PC-3 (cell line): ENCODE measurements around the gene CANX. TPM values are rescaled to one million over a fixed set of nuclear protein-coding genes. Genes with fewer than 3 reads are reported as not detected.
A peak's percentile ranks its signal among the peaks of the same experiment; 100 is the strongest.
"Not testable (repeated sequence)": the region's sequence is repeated elsewhere in the genome, so short reads cannot be mapped to it uniquely, and the experiment has no call there.

Experiments used
- ATAC-seq: fragments of 200-7000 bp; cut with Tn5 transposase; 2 replicates; pipeline ENCODE4 v1.9.1; 2020; ENCODE audit warnings: mild to moderate bottlenecking, moderate library complexity
- BruUV-seq: library from RNA; stranded (reverse); fragments of 400-500 nt; replicated peaks from 2 replicates; lab custom pipeline; 2021; lab: Mats Ljungman, UMichigan
- CTCF ChIA-PET: fragments of 300-600 bp; sonication (Branson Sonifier 250); formaldehyde crosslinking; loops from one replicate; lab custom pipeline; 2022; ENCODE audit warnings: antibody characterized with exemption; lab: Charles Lee
- POLR2A ChIA-PET: fragments of 300-600 bp; sonication (Branson Sonifier 250); formaldehyde crosslinking; loops from one replicate; lab custom pipeline; 2022; ENCODE audit warnings: antibody characterized with exemption; ENCODE audit not compliant: unreplicated experiment; lab: Charles Lee
- DNase-seq: peaks from one replicate; pipeline ENCODE4 v3.0.0-alpha.2; 2015
- H2AFZ ChIP-seq: fragments of 300-600 bp; sonication (generic); 2 replicates; pipeline ENCODE4 v1.6.0; 2016; ENCODE audit warnings: antibody characterized with exemption, low read length
- H3F3A ChIP-seq: fragments of 300-600 bp; sonication (generic); one replicate; pipeline ENCODE4 v1.6.0; 2017; ENCODE audit warnings: antibody characterized with exemption, low read length, control low read depth, mild to moderate bottlenecking; ENCODE audit not compliant: unreplicated experiment
- H3K27ac ChIP-seq: fragments of 300-600 bp; sonication (generic); 2 replicates; pipeline ENCODE4 v1.5.1; 2016; ENCODE audit warnings: mild to moderate bottlenecking, low read length
- H3K27me3 ChIP-seq: fragments of 300-600 bp; sonication (generic); 2 replicates; pipeline ENCODE4 v1.6.1; 2016; ENCODE audit warnings: low read length, mixed read lengths
- H3K36me3 ChIP-seq: fragments of 300-600 bp; sonication (generic); 2 replicates; pipeline ENCODE4 v1.6.1; 2016; ENCODE audit warnings: low read depth, mixed run types, low read length, mixed read lengths
- H3K4me1 ChIP-seq: fragments of 300-600 bp; sonication (generic); 2 replicates; pipeline ENCODE4 v1.5.1; 2016; ENCODE audit warnings: low read length; ENCODE audit not compliant: insufficient read depth
- H3K4me2 ChIP-seq: fragments of 300-600 bp; sonication (generic); 2 replicates; pipeline ENCODE4 v1.6.0; 2016; ENCODE audit warnings: low read length
- H3K4me3 ChIP-seq: fragments of 300-600 bp; sonication (generic); 2 replicates; pipeline ENCODE4 v1.5.1; 2016; ENCODE audit warnings: mild to moderate bottlenecking, low read length, mixed read lengths
- H3K79me2 ChIP-seq: fragments of 300-600 bp; sonication (generic); 2 replicates; pipeline ENCODE4 v1.6.1; 2017; ENCODE audit warnings: low read length, mixed read lengths
- H3K9ac ChIP-seq: fragments of 300-600 bp; sonication (generic); 2 replicates; pipeline ENCODE4 v1.6.0; 2016; ENCODE audit warnings: mild to moderate bottlenecking, low read length
- H3K9me2 ChIP-seq: fragments of 300-600 bp; sonication (generic); replicated peaks from 2 replicates; pipeline ENCODE4 v1.6.1; 2016; ENCODE audit warnings: mixed run types, low read length, mixed read lengths
- H3K9me3 ChIP-seq: fragments of 300-600 bp; sonication (generic); 2 replicates; pipeline ENCODE4 v1.6.1; 2016; ENCODE audit warnings: low read length, mixed read lengths
- H4K20me1 ChIP-seq: fragments of 300-600 bp; sonication (generic); 2 replicates; pipeline ENCODE4 v1.6.1; 2016; ENCODE audit warnings: low read length, mixed read lengths
- EZH2 ChIP-seq: fragments of 300-600 bp; sonication (generic); IDR thresholded peaks from one replicate; pipeline ENCODE4 v1.6.1; 2017; ENCODE audit warnings: antibody characterized with exemption, mild to moderate bottlenecking, low read length; ENCODE audit not compliant: unreplicated experiment
- EZH2phosphoT487 ChIP-seq: fragments of 300-600 bp; sonication (generic); IDR thresholded peaks from 2 replicates; pipeline ENCODE4 v1.6.1; 2018; ENCODE audit warnings: mild to moderate bottlenecking, antibody characterized with exemption, low read length, borderline replicate concordance
- intact Hi-C: fragments of 100-400 bp; cut with micrococcal nuclease; formaldehyde crosslinking; loops from 2 replicates; pipeline ENCODE4 v1.9.0; 2023
- total RNA-seq: library from RNA; depleted of rRNA; stranded (reverse); fragments of >200 nt; gene quantifications from 2 replicates; pipeline ENCODE4 v1.2.3, GENCODE V29; 2014
- TF ChIP-seq, protein P1 (sequence below): fragments of 300-600 bp; sonication (generic); conservative IDR thresholded peaks from 2 replicates; pipeline ENCODE4 v1.5.1; 2017; ENCODE audit warnings: antibody characterized with exemption, low read depth, mild to moderate bottlenecking, low read length

CANX gene
- total RNA-seq, 1 experiment from 2014 or later, result 293 TPM

DNA sequence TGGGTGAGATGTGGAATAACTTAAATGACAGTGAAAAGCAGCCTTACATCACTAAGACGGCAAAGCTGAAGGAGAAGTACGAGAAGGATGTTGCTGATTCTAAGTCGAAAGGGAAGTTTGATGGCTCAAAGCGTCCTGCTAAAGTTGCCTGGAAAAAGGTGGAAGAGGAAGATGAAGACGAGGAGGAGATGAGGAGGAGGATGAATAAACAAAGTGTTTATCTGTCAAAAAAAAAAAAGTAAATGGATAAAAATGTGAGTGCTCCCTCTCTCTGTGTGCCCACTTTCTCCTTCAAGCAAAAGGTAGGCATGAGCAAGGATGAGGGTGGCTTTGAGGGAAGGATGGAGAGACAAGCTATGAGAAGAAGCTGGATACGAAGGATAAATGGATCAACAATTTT is 4.2 kb upstream of the CANX start:
- H3K79me2 ChIP-seq, result peaks cover 19% of the 10 kb centered on the region
- DNase-seq (no peak), ATAC-seq (no peak)
- no peaks in the 10 kb centered on the region for H3K9me2 ChIP-seq
- no peak overlapping the region for H3K4me2 ChIP-seq
- H3K27me3 ChIP-seq, result no peaks in the 10 kb centered on the region
- POLR2A ChIA-PET, result no interaction called here
- H3K4me3 ChIP-seq, result no peak overlapping the region
- no peak overlapping the region for H3K9ac ChIP-seq
- CTCF ChIA-PET, result no interaction called here
- H3K27ac ChIP-seq, result no peak overlapping the region
- 0 out of 2 replicates have a peak, but pooled peaks cover 3% of the 10 kb centered on the region for H3K4me1 ChIP-seq
- no peaks in the 10 kb centered on the region for H3K36me3 ChIP-seq
- no peaks in the 10 kb centered on the region for H3K9me3 ChIP-seq
- intact Hi-C loops, result no loop called here
- peaks cover 3% of the 10 kb centered on the region for H4K20me1 ChIP-seq
- H2AFZ ChIP-seq, result no peak overlapping the region
- no peak for TF ChIP-seq EZH2phosphoT487
- TF ChIP-seq, protein P1, sequence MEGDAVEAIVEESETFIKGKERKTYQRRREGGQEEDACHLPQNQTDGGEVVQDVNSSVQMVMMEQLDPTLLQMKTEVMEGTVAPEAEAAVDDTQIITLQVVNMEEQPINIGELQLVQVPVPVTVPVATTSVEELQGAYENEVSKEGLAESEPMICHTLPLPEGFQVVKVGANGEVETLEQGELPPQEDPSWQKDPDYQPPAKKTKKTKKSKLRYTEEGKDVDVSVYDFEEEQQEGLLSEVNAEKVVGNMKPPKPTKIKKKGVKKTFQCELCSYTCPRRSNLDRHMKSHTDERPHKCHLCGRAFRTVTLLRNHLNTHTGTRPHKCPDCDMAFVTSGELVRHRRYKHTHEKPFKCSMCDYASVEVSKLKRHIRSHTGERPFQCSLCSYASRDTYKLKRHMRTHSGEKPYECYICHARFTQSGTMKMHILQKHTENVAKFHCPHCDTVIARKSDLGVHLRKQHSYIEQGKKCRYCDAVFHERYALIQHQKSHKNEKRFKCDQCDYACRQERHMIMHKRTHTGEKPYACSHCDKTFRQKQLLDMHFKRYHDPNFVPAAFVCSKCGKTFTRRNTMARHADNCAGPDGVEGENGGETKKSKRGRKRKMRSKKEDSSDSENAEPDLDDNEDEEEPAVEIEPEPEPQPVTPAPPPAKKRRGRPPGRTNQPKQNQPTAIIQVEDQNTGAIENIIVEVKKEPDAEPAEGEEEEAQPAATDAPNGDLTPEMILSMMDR, result no peak
- no peak for TF ChIP-seq EZH2
- BruUV-seq, result no TSS peak
- H3F3A ChIP-seq, result no peaks in the 10 kb centered on the region

DNA sequence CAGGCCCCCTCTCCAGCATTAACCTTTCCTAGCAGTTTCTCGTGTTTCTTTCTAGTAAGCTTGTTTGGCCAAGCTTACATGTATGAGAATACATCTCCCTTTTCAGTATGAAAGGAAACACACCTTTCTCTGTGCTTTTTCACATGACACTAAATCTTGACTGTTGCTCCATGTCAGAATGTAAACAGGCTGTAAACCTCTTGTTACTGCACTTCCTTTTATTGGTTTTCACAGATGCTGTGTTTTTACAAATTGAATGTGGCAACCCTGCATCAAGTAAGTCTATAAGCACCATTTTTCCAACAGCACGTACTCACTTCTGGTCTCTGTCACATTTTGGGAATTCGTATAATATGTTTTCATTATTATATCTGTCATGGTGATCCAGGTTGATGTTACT is 2.2 kb upstream of the CANX start:
- Histone ChIP-seq H3K79me2 (peaks cover 39% of the 10 kb centered on the region), H3K9ac (no peak overlapping the region), H3K4me2 (no peak overlapping the region), H3F3A (no peaks in the 10 kb centered on the region), H3K27me3 (no peaks in the 10 kb centered on the region), H3K4me3 (no peak overlapping the region), H2AFZ (no peak overlapping the region), H4K20me1 (peaks cover 17% of the 10 kb centered on the region), H3K9me3 (no peaks in the 10 kb centered on the region), H3K9me2 (no peaks in the 10 kb centered on the region), H3K36me3 (no peaks in the 10 kb centered on the region), H3K27ac (no peak overlapping the region), H3K4me1 (peaks cover 7% of the 10 kb centered on the region; the same call in 1 of the 2 replicates)
- intact Hi-C loops, result no loop called here
- no TSS peak for BruUV-seq
- POLR2A ChIA-PET, result no interaction called here
- CTCF ChIA-PET, result no interaction called here
- no peak for TF ChIP-seq EZH2
- TF ChIP-seq, protein P1, result no peak
- no peak for TF ChIP-seq EZH2phosphoT487
- ATAC-seq, result no peak
- DNase-seq, result no peak

DNA sequence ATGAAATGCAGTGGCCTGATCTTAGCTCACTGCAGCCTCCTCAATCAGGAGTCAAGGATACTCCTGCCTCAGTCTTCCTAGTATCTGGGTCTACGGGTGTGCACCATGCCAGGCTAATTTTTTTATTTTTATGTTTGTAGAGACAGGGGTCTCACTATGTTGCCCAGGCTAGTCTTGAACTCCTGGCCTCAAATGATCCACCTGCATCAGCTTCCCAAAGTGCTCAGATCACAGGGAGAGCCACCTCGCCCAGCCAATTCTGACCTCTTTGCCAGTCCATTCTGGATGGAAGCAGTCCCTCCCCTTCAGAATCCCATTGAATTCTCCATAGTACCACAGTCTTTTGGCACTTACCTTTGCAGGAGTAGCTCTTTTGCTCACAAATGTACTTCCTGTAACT is 1.7 kb upstream of the CANX start:
- CTCF ChIA-PET, result no interaction called here
- DNase-seq, result no peak
- no TSS peak for BruUV-seq

DNA sequence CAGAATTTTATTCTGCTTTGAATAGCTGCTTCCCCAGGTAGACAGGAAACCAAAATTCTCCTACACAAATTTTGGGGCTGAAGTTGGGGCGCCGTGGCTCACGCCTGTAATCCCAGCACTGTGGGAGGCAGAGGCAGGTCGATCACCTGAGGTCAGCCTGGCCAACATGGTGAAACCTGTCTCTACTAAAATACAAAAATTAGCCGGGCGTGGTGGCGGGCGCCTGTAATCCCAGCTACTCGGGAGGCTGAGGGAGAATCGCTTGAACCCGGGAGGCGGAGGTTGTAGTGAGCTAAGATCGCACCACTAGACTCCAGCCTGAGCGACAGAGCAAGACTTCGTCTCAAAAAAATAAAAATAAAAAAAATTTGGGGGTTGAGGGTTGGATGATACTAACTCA is 1.2 kb upstream of the CANX start:
- ATAC-seq, intact Hi-C loops, H3K36me3 ChIP-seq, H3K4me1 ChIP-seq, H3F3A ChIP-seq, H3K9me2 ChIP-seq, H3K27me3 ChIP-seq, DNase-seq, BruUV-seq, CTCF ChIA-PET, POLR2A ChIA-PET, H3K9me3 ChIP-seq, H2AFZ ChIP-seq: not testable (repeated sequence)
- Histone ChIP-seq H3K4me2 (peak overlapping the region; percentile 88), H3K79me2 (peaks cover 49% of the 10 kb centered on the region), H3K9ac (peak overlapping the region; percentile 100), H3K4me3 (peak overlapping the region; percentile 74), H4K20me1 (peaks cover 20% of the 10 kb centered on the region), H3K27ac (peak overlapping the region; percentile 92)

More for the DNA sequence above, 1.7 kb upstream of the CANX start:
- 0 out of 2 replicates have a peak overlapping the region, but pooled peaks have one; percentile 74 for H3K4me3 ChIP-seq
- no peaks in the 10 kb centered on the region for H3K36me3 ChIP-seq
- ATAC-seq, result no peak
- peaks cover 17% of the 10 kb centered on the region for H4K20me1 ChIP-seq
- peaks cover 44% of the 10 kb centered on the region for H3K79me2 ChIP-seq
- no peak overlapping the region for H3K9ac ChIP-seq
- TF ChIP-seq EZH2, result no peak
- TF ChIP-seq, protein P1, result no peak
- TF ChIP-seq EZH2phosphoT487, result no peak
- POLR2A ChIA-PET, result no interaction called here
- no peaks in the 10 kb centered on the region for H3K9me2 ChIP-seq
- no peak overlapping the region for H3K27ac ChIP-seq
- H3K4me2 ChIP-seq, result peak overlapping the region; percentile 88; the same call in 1 of the 2 replicates
- H3K27me3 ChIP-seq, result no peaks in the 10 kb centered on the region
- intact Hi-C loops, result no loop called here
- H2AFZ ChIP-seq, result no peak overlapping the region
- peaks cover 7% of the 10 kb centered on the region; the same call in 1 of the 2 replicates for H3K4me1 ChIP-seq
- no peaks in the 10 kb centered on the region for H3K9me3 ChIP-seq
- no peaks in the 10 kb centered on the region for H3F3A ChIP-seq
